Neural progenitor cell (in vitro differentiated cells): Measurements from ENCODE around the gene C1orf21. TPM values are rescaled to one million over a fixed set of nuclear protein-coding genes. Genes with fewer than 3 reads are reported as not detected.

ENCODE experiments used
- DNase-seq: peaks from one replicate; pipeline ENCODE4 v3.0.0-alpha.2; 2016; ENCODE audit warnings: low spot score
- H2AFZ ChIP-seq: fragments of 200-600 bp; sonication (generic); replicated peaks from 2 replicates; pipeline ENCODE4 v1.6.1; 2016; ENCODE audit warnings: antibody characterized with exemption
- H3F3A ChIP-seq: fragments of 200-600 bp; sonication (generic); 2 replicates; pipeline ENCODE4 v1.6.1; 2016; ENCODE audit warnings: antibody characterized with exemption, low read depth
- H3K27ac ChIP-seq: fragments of 200-600 bp; sonication (generic); 2 replicates; pipeline ENCODE4 v1.5.1; 2016; ENCODE audit warnings: mild to moderate bottlenecking
- H3K27me3 ChIP-seq: fragments of 200-600 bp; sonication (generic); 2 replicates; pipeline ENCODE4 v1.6.1; 2016; ENCODE audit warnings: mild to moderate bottlenecking, moderate library complexity
- H3K36me3 ChIP-seq: fragments of 200-600 bp; sonication (generic); 2 replicates; pipeline ENCODE4 v1.5.1; 2016
- H3K4me1 ChIP-seq: fragments of 200-600 bp; sonication (generic); 2 replicates; pipeline ENCODE4 v1.6.1; 2016; ENCODE audit warnings: mixed run types
- H3K4me2 ChIP-seq: fragments of 200-600 bp; sonication (generic); 2 replicates; pipeline ENCODE4 v1.6.1; 2016
- H3K4me3 ChIP-seq: fragments of 200-600 bp; sonication (generic); 2 replicates; pipeline ENCODE4 v1.5.1; 2016
- H3K79me2 ChIP-seq: fragments of 200-600 bp; sonication (generic); 2 replicates; pipeline ENCODE4 v1.6.1; 2016; ENCODE audit warnings: low read depth
- H3K9ac ChIP-seq: fragments of 200-600 bp; sonication (generic); 2 replicates; pipeline ENCODE4 v1.6.1; 2016
- H3K9me3 ChIP-seq: fragments of 200-600 bp; sonication (generic); 2 replicates; pipeline ENCODE4 v1.5.1; 2016; ENCODE audit warnings: low read depth
- H4K20me1 ChIP-seq: fragments of 200-600 bp; sonication (generic); 2 replicates; pipeline ENCODE4 v1.6.1; 2016; ENCODE audit warnings: low read depth
- H3K27ac Mint-ChIP-seq: 3 replicates; pipeline ENCODE4 v1.8.0; 2021; ENCODE audit warnings: mixed read lengths
- H3K27me3 Mint-ChIP-seq: 2 replicates; pipeline ENCODE4 v1.8.0; 2022; ENCODE audit warnings: low read depth, mild to moderate bottlenecking, inconsistent platforms, moderate library complexity, mixed read lengths; ENCODE audit not compliant: insufficient read depth
- H3K36me3 Mint-ChIP-seq: 3 replicates; pipeline ENCODE4 v1.8.0; 2021; ENCODE audit warnings: mixed read lengths
- H3K4me1 Mint-ChIP-seq: 3 replicates; pipeline ENCODE4 v1.8.0; 2021; ENCODE audit warnings: mixed read lengths
- H3K4me3 Mint-ChIP-seq: 3 replicates; pipeline ENCODE4 v1.8.0; 2021; ENCODE audit warnings: mild to moderate bottlenecking, moderate library complexity, mixed read lengths
- H3K9me3 Mint-ChIP-seq: 3 replicates; pipeline ENCODE4 v1.8.0; 2020; ENCODE audit warnings: mixed read lengths
- CTCF ChIP-seq: fragments of 200-600 bp; sonication (generic); IDR thresholded peaks from 2 replicates; pipeline ENCODE4 v1.5.1; 2017; ENCODE audit warnings: antibody characterized with exemption, mild to moderate bottlenecking
- EZH2 ChIP-seq: fragments of 200-600 bp; sonication (generic); IDR thresholded peaks from 2 replicates; pipeline ENCODE4 v1.6.1; 2017; ENCODE audit warnings: antibody characterized with exemption, mild to moderate bottlenecking, moderate library complexity
- EZH2phosphoT487 ChIP-seq: fragments of 200-600 bp; sonication (generic); IDR thresholded peaks from 2 replicates; pipeline ENCODE4 v1.6.1; 2017; ENCODE audit warnings: antibody characterized with exemption
- total RNA-seq: library from RNA; depleted of rRNA; stranded (reverse); fragments of >200 nt; gene quantifications from 2 replicates; pipeline ENCODE4 v1.2.3, GENCODE V29; 2015; ENCODE audit warnings: low replicate concordance

C1orf21 gene
- total RNA-seq, 1 donor from 2014 or later: 117 TPM

DNA sequence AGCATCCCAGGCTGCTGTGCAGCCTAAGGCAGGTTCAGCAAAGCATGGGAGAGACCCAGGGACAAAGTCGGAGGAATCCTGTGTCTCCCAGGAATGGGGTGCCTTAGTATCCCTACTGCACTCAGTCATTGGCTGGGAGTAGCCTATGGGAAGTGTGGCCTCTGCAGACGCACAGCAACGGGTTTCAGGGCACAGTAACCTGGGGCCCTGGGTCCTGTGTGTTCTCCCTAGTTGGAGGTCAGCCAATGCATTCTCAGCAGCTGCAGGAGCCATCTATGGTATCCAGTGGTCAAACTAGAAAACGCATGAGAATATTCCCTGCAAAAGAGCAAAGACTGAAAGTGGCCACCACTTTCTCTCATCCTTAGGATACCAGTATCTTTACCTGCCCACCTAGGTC, 13.7 kb upstream of the C1orf21 start:
- peaks cover 8% of the 10 kb centered on the region for H3K4me1 ChIP-seq
- no peak overlapping the region for H3K9ac ChIP-seq
- no peak overlapping the region for H3K4me3 Mint-ChIP-seq
- H3K27ac ChIP-seq: no peak overlapping the region
- no peak overlapping the region for H3K4me3 ChIP-seq
- DNase-seq: no peak
- H3K36me3 Mint-ChIP-seq: no peaks in the 10 kb centered on the region
- H3K36me3 ChIP-seq: no peaks in the 10 kb centered on the region
- H4K20me1 ChIP-seq: no peaks in the 10 kb centered on the region
- TF ChIP-seq EZH2phosphoT487: no peak
- TF ChIP-seq CTCF: no peak
- TF ChIP-seq EZH2: no peak
- no peak overlapping the region for H3K4me2 ChIP-seq
- H3K4me1 Mint-ChIP-seq: no peaks in the 10 kb centered on the region
- no peaks in the 10 kb centered on the region for H3K9me3 Mint-ChIP-seq
- no peaks in the 10 kb centered on the region for H3K9me3 ChIP-seq
- H2AFZ ChIP-seq: peak overlapping the region; percentile 85
- no peaks in the 10 kb centered on the region for H3K27me3 ChIP-seq
- H3K79me2 ChIP-seq: no peaks in the 10 kb centered on the region
- H3K27ac Mint-ChIP-seq: no peak overlapping the region
- H3F3A ChIP-seq: no peaks in the 10 kb centered on the region
- peaks cover 2% of the 10 kb centered on the region for H3K27me3 Mint-ChIP-seq

DNA sequence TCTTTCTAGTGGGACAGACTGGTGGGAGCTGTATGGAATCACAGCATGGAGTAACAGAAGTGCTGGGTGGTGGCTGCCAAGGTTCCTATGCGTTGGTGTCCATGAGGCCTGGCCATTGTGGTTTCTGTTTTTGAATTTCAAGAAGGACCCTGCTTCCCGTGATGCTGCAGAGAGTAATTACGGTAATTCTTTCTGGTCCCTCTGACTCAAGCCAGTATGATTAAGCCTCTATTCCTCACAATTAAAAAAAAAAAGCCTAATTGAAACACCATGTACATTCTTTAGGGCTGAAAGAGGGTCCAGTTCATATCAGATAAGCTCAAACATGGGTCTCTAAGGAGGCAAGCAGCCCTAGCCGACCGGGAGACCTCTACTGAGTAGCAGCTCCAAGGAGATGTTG, 10.5 kb upstream of the C1orf21 start:
- Histone ChIP-seq H3K4me3 (no peak overlapping the region), H3K36me3 (no peaks in the 10 kb centered on the region), H3K27me3 (no peaks in the 10 kb centered on the region), H3K79me2 (no peaks in the 10 kb centered on the region), H3K9me3 (no peaks in the 10 kb centered on the region), H2AFZ (no peak overlapping the region), H4K20me1 (no peaks in the 10 kb centered on the region), H3K4me1 (peaks cover 8% of the 10 kb centered on the region), H3F3A (peaks cover 4% of the 10 kb centered on the region), H3K4me2 (no peak overlapping the region), H3K9ac (no peak overlapping the region), H3K27ac (no peak overlapping the region)
- H3K27ac Mint-ChIP-seq: no peak overlapping the region
- TF ChIP-seq EZH2phosphoT487 (no peak), EZH2 (no peak), CTCF (no peak)
- no peaks in the 10 kb centered on the region for H3K9me3 Mint-ChIP-seq
- no peak overlapping the region for H3K4me3 Mint-ChIP-seq
- no peaks in the 10 kb centered on the region for H3K4me1 Mint-ChIP-seq
- H3K36me3 Mint-ChIP-seq: no peaks in the 10 kb centered on the region
- no peaks in the 10 kb centered on the region for H3K27me3 Mint-ChIP-seq
- no peak for DNase-seq

DNA sequence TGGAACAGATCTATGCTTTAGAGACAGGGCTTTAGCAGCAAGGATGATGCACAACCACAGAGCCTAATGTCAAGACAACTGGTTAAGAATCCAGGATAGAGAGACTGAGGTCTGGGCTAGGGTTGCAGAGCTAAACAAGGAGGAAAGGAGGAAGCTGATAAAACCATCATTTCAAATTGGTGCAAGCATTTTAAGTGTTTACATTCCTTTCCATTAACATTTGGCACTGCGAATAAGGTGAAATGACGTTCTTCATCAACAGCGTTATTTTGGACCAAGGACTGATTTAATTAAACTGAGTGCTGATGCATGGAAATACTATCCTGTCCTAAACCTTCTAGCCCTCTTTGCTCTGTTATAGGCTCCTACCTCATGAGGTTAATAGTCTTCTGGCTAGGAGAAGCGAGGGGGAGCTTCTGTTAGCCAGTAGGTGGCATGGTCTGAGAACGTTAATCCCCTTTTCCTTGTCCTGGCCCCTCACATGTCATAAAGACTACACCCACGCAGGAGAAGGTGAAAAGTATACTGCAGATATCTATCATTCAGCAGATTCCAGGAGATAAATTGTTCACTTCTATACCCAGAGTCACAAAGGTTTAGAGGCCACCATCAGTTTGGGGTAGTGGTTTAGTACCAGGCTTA, 7.6 kb upstream of the C1orf21 start:
- Histone ChIP-seq H3K4me2 (no peak overlapping the region), H4K20me1 (no peaks in the 10 kb centered on the region), H3K27me3 (no peaks in the 10 kb centered on the region), H3K4me3 (no peak overlapping the region), H3K9ac (no peak overlapping the region), H3K36me3 (no peaks in the 10 kb centered on the region), H3F3A (peaks cover 11% of the 10 kb centered on the region), H3K79me2 (no peaks in the 10 kb centered on the region), H3K9me3 (no peaks in the 10 kb centered on the region), H2AFZ (no peak overlapping the region), H3K27ac (no peak overlapping the region), H3K4me1 (peaks cover 18% of the 10 kb centered on the region)
- H3K9me3 Mint-ChIP-seq: no peaks in the 10 kb centered on the region
- H3K27me3 Mint-ChIP-seq: no peaks in the 10 kb centered on the region
- DNase-seq: no peak
- no peak for TF ChIP-seq EZH2phosphoT487
- TF ChIP-seq CTCF: peak; percentile 30
- TF ChIP-seq EZH2: no peak
- H3K4me3 Mint-ChIP-seq: no peak overlapping the region
- no peak overlapping the region for H3K27ac Mint-ChIP-seq
- no peaks in the 10 kb centered on the region for H3K4me1 Mint-ChIP-seq
- H3K36me3 Mint-ChIP-seq: no peaks in the 10 kb centered on the region
